Trophoblast cell (in vitro differentiated cells and primary cell): Measurements from ENCODE around the gene AGBL4.

Source experiments
- DNase-seq, 2 donors: peaks; one replicate each; pipeline ENCODE4 v3.0.0-alpha.2; 2016
- H2AFZ ChIP-seq: 2 replicates; pipeline ENCODE4 v1.6.1; 2013; ENCODE audit warnings: low read length, moderate library complexity, mild to moderate bottlenecking; ENCODE audit not compliant: insufficient read depth, poor library complexity
- H2AK5ac ChIP-seq: 2 replicates; pipeline ENCODE4 v1.6.1; 2013; ENCODE audit warnings: mild to moderate bottlenecking, low read length
- H2BK120ac ChIP-seq: 2 replicates; pipeline ENCODE4 v1.6.1; 2013; ENCODE audit warnings: low read length, mild to moderate bottlenecking, moderate library complexity; ENCODE audit not compliant: insufficient read depth, poor library complexity
- H2BK12ac ChIP-seq: 2 replicates; pipeline ENCODE4 v1.6.1; 2013; ENCODE audit warnings: mild to moderate bottlenecking, low read length, moderate library complexity
- H2BK5ac ChIP-seq: 2 replicates; pipeline ENCODE4 v1.6.1; 2013; ENCODE audit warnings: low read length, low read depth, moderate library complexity, mild to moderate bottlenecking; ENCODE audit not compliant: poor library complexity
- H3K14ac ChIP-seq: 2 replicates; pipeline ENCODE4 v1.6.1; 2013; ENCODE audit warnings: mild to moderate bottlenecking, low read length
- H3K18ac ChIP-seq: 2 replicates; pipeline ENCODE4 v1.6.1; 2013; ENCODE audit warnings: mild to moderate bottlenecking, low read length
- H3K23ac ChIP-seq: 2 replicates; pipeline ENCODE4 v1.6.1; 2013; ENCODE audit warnings: low read length
- H3K27ac ChIP-seq: 2 replicates; pipeline ENCODE4 v1.5.1; 2013; ENCODE audit warnings: low read depth, mild to moderate bottlenecking, inconsistent platforms, low read length, moderate library complexity
- H3K27me3 ChIP-seq: 2 replicates; pipeline ENCODE4 v1.6.1; 2013; ENCODE audit warnings: inconsistent platforms, mild to moderate bottlenecking, low read length, moderate library complexity; ENCODE audit not compliant: insufficient read depth
- H3K36me3 ChIP-seq, 2 experiments: 1 replicate in 1 of 2; 2 replicates in 1 of 2; pipeline ENCODE4 v1.6.1; 2013; ENCODE audit warnings: low read length in 2 of 2, mild to moderate bottlenecking in 2 of 2, moderate library complexity in 1 of 2; ENCODE audit not compliant: insufficient read depth in 2 of 2, control insufficient read depth in 1 of 2
- H3K4ac ChIP-seq: 2 replicates; pipeline ENCODE4 v1.6.1; 2013; ENCODE audit warnings: low read depth, mild to moderate bottlenecking, low read length, moderate library complexity
- H3K4me1 ChIP-seq, 2 experiments: 1 replicate in 1 of 2; 2 replicates in 1 of 2; pipeline ENCODE4 v1.6.1; 2013; ENCODE audit warnings: low read length in 2 of 2, mild to moderate bottlenecking in 2 of 2, moderate library complexity in 1 of 2; ENCODE audit not compliant: insufficient read depth in 2 of 2, control insufficient read depth in 1 of 2
- H3K4me2 ChIP-seq: 2 replicates; pipeline ENCODE4 v1.6.1; 2013; ENCODE audit warnings: inconsistent platforms, mild to moderate bottlenecking, low read length, moderate library complexity
- H3K4me3 ChIP-seq: 2 replicates; pipeline ENCODE4 v1.5.1; 2013; ENCODE audit warnings: mild to moderate bottlenecking, low read depth, low read length, inconsistent platforms
- H3K79me1 ChIP-seq: one replicate; pipeline ENCODE4 v1.6.1; 2013; ENCODE audit warnings: low read length
- H3K79me2 ChIP-seq: 2 replicates; pipeline ENCODE4 v1.6.1; 2013; ENCODE audit warnings: low read length, mild to moderate bottlenecking; ENCODE audit not compliant: control insufficient read depth, insufficient read depth, poor library complexity
- H3K9ac ChIP-seq: 2 replicates; pipeline ENCODE4 v1.6.1; 2013; ENCODE audit warnings: mild to moderate bottlenecking, low read length
- H3K9me3 ChIP-seq: 2 replicates; pipeline ENCODE4 v1.6.1; 2013; ENCODE audit warnings: low read depth, mild to moderate bottlenecking, control low read depth, inconsistent platforms, low read length; ENCODE audit not compliant: insufficient read depth
- H4K12ac ChIP-seq: 2 replicates; pipeline ENCODE4 v1.6.1; 2013; ENCODE audit warnings: low read depth, mild to moderate bottlenecking, low read length, moderate library complexity
- H4K8ac ChIP-seq: 2 replicates; pipeline ENCODE4 v1.6.1; 2013; ENCODE audit warnings: low read depth, mild to moderate bottlenecking, low read length, moderate library complexity
- H4K91ac ChIP-seq: one replicate; pipeline ENCODE4 v1.6.1; 2013; ENCODE audit warnings: low read depth, mild to moderate bottlenecking, low read length, moderate library complexity
- WGBS: extraction: QIAGEN DNeasy Blood & Tissue Kit; methylation state at CpG from one replicate; pipeline ENCODE4 v1.1.7; 2013; ENCODE audit warnings: missing lambda C conversion rate; ENCODE audit not compliant: insufficient read length, insufficient coverage; ENCODE audit errors: extremely low coverage; 5-methylcytosine and 5-hydroxymethylcytosine counted together

The AGBL4 gene

DNA sequence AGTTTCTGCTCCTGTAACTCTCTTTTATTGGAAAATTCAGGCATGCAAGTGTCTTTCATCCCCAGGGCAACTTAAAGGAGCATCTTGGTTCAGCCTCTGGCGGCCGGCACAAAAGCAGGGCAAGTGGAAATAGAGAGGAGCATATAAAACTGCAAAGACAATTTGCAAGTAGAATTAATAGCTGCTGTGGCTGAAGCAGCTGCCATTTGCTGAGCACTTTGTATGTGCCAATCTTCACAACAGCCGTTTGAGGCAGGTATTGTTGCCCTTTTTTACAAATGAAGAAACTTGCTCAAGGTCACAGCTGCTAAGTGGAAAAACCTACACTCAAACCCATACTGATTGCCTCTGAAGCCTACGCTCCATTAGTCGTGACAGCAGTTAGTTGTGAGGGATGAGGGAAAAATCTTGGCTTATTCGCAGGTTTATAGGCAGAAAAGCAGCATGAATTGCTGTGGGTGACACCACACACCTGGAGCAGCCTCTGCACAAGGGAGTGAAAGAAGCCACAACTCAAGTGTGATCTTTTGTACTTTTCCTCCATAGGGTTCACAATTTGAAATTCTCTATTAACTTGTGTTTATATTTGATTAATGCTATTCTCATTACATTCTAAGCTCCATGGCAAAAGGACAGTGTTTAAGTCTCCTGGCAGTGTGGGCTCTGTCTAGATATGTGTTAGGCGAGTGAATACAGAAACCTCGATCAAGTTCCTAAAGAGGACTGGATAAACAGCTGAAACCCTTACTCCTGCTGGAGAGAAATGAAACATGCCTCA lies 1148.0 kb downstream of the AGBL4 start:
- Histone ChIP-seq H3K36me3 (no peaks in the 10 kb centered on the region), H3K4ac (no peak overlapping the region), H2BK120ac (no peak overlapping the region), H3K79me1 (no peaks in the 10 kb centered on the region), H4K91ac (no peak overlapping the region), H4K12ac (no peak overlapping the region), H3K4me3 (no peak overlapping the region), H4K8ac (no peak overlapping the region), H2AK5ac (no peak overlapping the region), H3K27me3 (no peaks in the 10 kb centered on the region), H3K9me3 (no peaks in the 10 kb centered on the region), H2AFZ (no peak overlapping the region), H3K27ac (no peak overlapping the region), H3K4me1 (peaks cover 0 to 2% of the 10 kb centered on the region in 2 experiments), H2BK5ac (no peak overlapping the region), H2BK12ac (no peak overlapping the region), H3K23ac (no peak overlapping the region), H3K79me2 (no peaks in the 10 kb centered on the region), H3K9ac (no peak overlapping the region), H3K14ac (no peak overlapping the region), H3K18ac (no peak overlapping the region), H3K4me2 (no peak overlapping the region)
- no CpG with 5 or more reads among the region's 8 CpGs for WGBS
- no peak for DNase-seq

DNA sequence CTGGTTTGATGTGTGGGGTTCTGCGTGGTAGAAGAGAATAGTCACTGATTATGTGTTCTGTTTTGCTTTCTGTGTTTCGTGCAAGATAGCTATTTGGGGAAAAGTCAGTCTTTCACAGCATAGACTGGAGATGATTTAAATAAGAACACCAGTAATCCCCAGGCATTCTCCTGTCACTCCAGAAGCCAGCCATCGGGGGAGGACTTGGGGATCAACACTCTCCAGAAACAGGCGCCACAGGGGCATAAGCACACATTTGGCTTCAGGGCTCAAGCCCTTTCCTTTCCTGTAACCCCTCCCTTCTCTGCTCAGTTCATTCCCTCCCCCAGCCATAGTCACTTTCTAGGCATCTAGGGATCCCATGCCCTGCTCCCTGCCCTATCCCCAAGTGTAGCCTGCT lies 1149.8 kb downstream of the AGBL4 start:
- H3K9ac ChIP-seq, result no peak overlapping the region
- no peak overlapping the region for H2AFZ ChIP-seq
- H3K23ac ChIP-seq, result no peak overlapping the region
- H3K9me3 ChIP-seq, result no peaks in the 10 kb centered on the region
- H4K8ac ChIP-seq, result no peak overlapping the region
- no peaks in the 10 kb centered on the region for H3K27me3 ChIP-seq
- H3K27ac ChIP-seq, result no peak overlapping the region
- no peaks in the 10 kb centered on the region for H3K79me2 ChIP-seq
- no peak overlapping the region for H4K12ac ChIP-seq
- no peak overlapping the region for H3K4me2 ChIP-seq
- H3K4me1 ChIP-seq, result peaks cover 0 to 2% of the 10 kb centered on the region in 2 experiments
- H3K4ac ChIP-seq, result no peak overlapping the region
- H3K79me1 ChIP-seq, result no peaks in the 10 kb centered on the region
- DNase-seq, result no peak
- H2BK12ac ChIP-seq, result no peak overlapping the region
- no peak overlapping the region for H2AK5ac ChIP-seq
- no peak overlapping the region for H3K14ac ChIP-seq
- H3K36me3 ChIP-seq, result no peaks in the 10 kb centered on the region
- WGBS, result no CpG with 5 or more reads among the region's 4 CpGs
- no peak overlapping the region for H4K91ac ChIP-seq
- H2BK5ac ChIP-seq, result no peak overlapping the region
- H2BK120ac ChIP-seq, result no peak overlapping the region
- no peak overlapping the region for H3K18ac ChIP-seq
- no peak overlapping the region for H3K4me3 ChIP-seq

DNA sequence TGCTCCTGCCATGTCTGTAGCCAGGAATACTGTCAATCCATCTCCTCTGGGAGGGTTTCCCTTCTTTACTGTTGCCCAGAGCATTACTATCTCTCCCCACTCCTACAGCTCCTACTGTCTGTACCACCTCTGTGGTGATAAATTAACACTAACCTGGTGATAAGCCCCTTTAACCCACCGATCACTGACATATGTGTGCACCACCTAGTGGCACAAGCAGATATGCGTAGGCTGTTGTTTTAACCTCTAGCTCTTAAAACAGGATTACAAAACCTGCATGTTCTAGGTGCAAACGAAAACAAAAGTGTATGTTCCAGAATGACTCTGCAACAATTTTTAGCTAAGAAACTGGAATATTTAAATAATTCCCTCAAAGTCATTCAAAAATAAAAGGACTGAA lies 1153.2 kb downstream of the AGBL4 start:
- Histone ChIP-seq H2BK12ac (no peak overlapping the region), H2BK120ac (no peak overlapping the region), H3K23ac (no peak overlapping the region), H3K4me1 (no peaks in the 10 kb centered on the region), H3K27ac (no peak overlapping the region), H4K12ac (no peak overlapping the region), H3K9ac (no peak overlapping the region), H3K36me3 (no peaks in the 10 kb centered on the region), H3K18ac (no peak overlapping the region), H3K79me1 (no peaks in the 10 kb centered on the region), H3K79me2 (no peaks in the 10 kb centered on the region), H4K91ac (no peak overlapping the region), H3K9me3 (no peaks in the 10 kb centered on the region), H2AK5ac (no peak overlapping the region), H3K4me3 (no peak overlapping the region), H2AFZ (no peak overlapping the region), H2BK5ac (no peak overlapping the region), H3K27me3 (no peaks in the 10 kb centered on the region), H3K4me2 (no peak overlapping the region), H3K14ac (no peak overlapping the region), H4K8ac (no peak overlapping the region), H3K4ac (no peak overlapping the region)
- WGBS, result no CpG with 5 or more reads among the region's 3 CpGs
- DNase-seq, result peak in 1 of 2 donors; percentile 18

DNA sequence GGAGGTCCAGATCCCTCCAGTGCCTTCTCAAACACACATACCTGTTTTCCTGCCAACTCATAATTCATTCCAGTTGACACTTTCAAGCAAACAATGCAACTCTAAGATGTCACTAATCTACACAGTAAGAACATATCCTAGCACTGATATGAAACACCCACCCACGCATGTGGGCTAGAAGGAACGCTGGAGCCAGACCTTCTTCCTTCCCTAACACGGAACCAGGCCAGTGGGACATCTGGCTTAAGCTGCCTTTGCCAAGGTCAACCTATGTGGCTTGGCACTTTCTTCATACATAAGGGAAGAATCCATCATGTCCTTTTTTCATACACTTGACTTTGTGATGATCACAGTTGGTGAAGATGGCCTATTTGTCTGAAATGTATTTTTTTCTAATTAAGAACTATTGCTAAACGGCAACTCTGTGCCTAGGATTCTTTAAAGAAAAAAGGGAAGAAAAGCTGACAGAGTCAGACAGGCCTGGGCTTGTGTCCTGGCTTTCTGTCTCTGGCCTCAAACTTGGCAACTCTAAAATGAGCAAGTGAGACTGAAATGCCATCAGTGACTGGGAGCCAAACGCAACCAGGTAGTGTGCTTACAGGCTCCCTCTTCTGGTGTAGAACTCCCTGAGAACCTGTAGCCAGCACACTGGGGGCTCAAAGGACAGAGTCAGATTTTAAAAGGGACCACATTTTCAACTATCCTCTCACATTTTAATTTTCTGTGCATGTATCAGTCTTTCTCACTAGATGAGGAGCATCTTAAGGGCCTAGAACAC lies 1154.4 kb downstream of the AGBL4 start:
- H3K23ac ChIP-seq, result no peak overlapping the region
- H2AFZ ChIP-seq, result no peak overlapping the region
- no peak overlapping the region for H2AK5ac ChIP-seq
- H3K4ac ChIP-seq, result no peak overlapping the region
- no peak overlapping the region for H3K9ac ChIP-seq
- H3K79me1 ChIP-seq, result no peaks in the 10 kb centered on the region
- no peak overlapping the region for H3K4me3 ChIP-seq
- H2BK120ac ChIP-seq, result no peak overlapping the region
- no peaks in the 10 kb centered on the region for H3K36me3 ChIP-seq
- H2BK12ac ChIP-seq, result no peak overlapping the region
- H3K18ac ChIP-seq, result no peak overlapping the region
- no peak overlapping the region for H4K8ac ChIP-seq
- no peaks in the 10 kb centered on the region for H3K79me2 ChIP-seq
- H3K27ac ChIP-seq, result no peak overlapping the region
- no peak overlapping the region for H3K14ac ChIP-seq
- no peak overlapping the region for H2BK5ac ChIP-seq
- H3K27me3 ChIP-seq, result no peaks in the 10 kb centered on the region
- no CpG with 5 or more reads among the region's 5 CpGs for WGBS
- no peak overlapping the region for H4K12ac ChIP-seq
- no peak overlapping the region for H4K91ac ChIP-seq
- DNase-seq, result no peak
- no peak overlapping the region for H3K4me2 ChIP-seq
- H3K4me1 ChIP-seq, result no peaks in the 10 kb centered on the region
- no peaks in the 10 kb centered on the region for H3K9me3 ChIP-seq
